IMR-90 (cell line): ENCODE results near the gene RNF144B.

Source experiments
- FOS ChIP-seq: fragments of 150-350 bp; IDR thresholded peaks from 2 replicates; pipeline ENCODE4 v1.6.1; 2016; ENCODE audit warnings: low read depth, low read length
- MAFK ChIP-seq: IDR thresholded peaks from 2 replicates; pipeline ENCODE4 v1.6.1; 2012; ENCODE audit warnings: low read depth, low read length, improper control_type of control experiment
- MAZ ChIP-seq: IDR thresholded peaks from 2 replicates; pipeline ENCODE4 v1.6.1; 2012; ENCODE audit warnings: low read depth, mild to moderate bottlenecking, low read length, improper control_type of control experiment, moderate library complexity, borderline replicate concordance
- MXI1 ChIP-seq: IDR thresholded peaks from 2 replicates; pipeline ENCODE4 v1.6.1; 2012; ENCODE audit warnings: low read depth, mild to moderate bottlenecking, low read length, moderate library complexity, borderline replicate concordance
- NFE2L2 ChIP-seq: fragments of 150-350 bp; IDR thresholded peaks from 2 replicates; pipeline ENCODE4 v1.6.1; 2016; ENCODE audit warnings: low read depth, mild to moderate bottlenecking, low read length
- POLR2A ChIP-seq: IDR thresholded peaks from 2 replicates; pipeline ENCODE4 v1.6.1; 2012; ENCODE audit warnings: mild to moderate bottlenecking, low read depth, low read length
- RAD21 ChIP-seq: IDR thresholded peaks from 2 replicates; pipeline ENCODE4 v1.6.1; 2012; ENCODE audit warnings: low read length, improper control_type of control experiment
- RCOR1 ChIP-seq: IDR thresholded peaks from 2 replicates; pipeline ENCODE4 v1.6.1; 2012; ENCODE audit warnings: mild to moderate bottlenecking, low read length, improper control_type of control experiment; ENCODE audit not compliant: insufficient replicate concordance
- SMC3 ChIP-seq: fragments of 150-350 bp; IDR thresholded peaks from 2 replicates; pipeline ENCODE4 v1.6.1; 2016; ENCODE audit warnings: low read depth, mild to moderate bottlenecking, antibody characterized with exemption, low read length, moderate library complexity
- TF ChIP-seq, protein P1 (sequence below): conservative IDR thresholded peaks from 2 replicates; pipeline ENCODE4 v1.5.1; 2012; ENCODE audit warnings: mild to moderate bottlenecking, low read depth, low read length, improper control_type of control experiment
- TF ChIP-seq, protein P2 (sequence below): fragments of 150-350 bp; IDR thresholded peaks from 2 replicates; pipeline ENCODE4 v1.6.1; 2016; ENCODE audit warnings: low read depth, mild to moderate bottlenecking, low read length, moderate library complexity, borderline replicate concordance
- TF ChIP-seq, protein P3 (sequence below): fragments of 150-350 bp; IDR thresholded peaks from 2 replicates; pipeline ENCODE4 v1.6.1; 2017; ENCODE audit warnings: mild to moderate bottlenecking, antibody characterized with exemption, low read length, low read depth

DNA sequence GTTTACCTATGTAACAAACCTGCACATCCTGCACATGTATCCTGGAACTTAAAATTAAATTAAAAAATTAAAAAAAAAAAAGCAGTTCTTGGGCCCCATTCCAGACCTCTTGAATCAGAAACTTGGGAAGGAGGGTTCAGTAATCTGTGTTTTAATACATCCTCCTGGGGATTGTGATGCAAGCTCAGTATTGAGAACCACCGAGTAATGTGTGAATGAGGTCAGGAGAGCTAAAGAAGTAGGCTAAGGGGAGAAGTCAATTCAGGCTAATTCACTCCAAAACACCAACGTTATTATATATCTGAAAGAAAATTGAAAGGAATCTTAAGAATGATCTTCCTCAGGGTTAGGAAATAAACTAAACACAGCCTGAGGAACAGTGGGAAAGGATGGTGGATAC is 120.4 kb downstream of the RNF144B start:
- no peak for TF ChIP-seq POLR2A
- TF ChIP-seq, protein P1, sequence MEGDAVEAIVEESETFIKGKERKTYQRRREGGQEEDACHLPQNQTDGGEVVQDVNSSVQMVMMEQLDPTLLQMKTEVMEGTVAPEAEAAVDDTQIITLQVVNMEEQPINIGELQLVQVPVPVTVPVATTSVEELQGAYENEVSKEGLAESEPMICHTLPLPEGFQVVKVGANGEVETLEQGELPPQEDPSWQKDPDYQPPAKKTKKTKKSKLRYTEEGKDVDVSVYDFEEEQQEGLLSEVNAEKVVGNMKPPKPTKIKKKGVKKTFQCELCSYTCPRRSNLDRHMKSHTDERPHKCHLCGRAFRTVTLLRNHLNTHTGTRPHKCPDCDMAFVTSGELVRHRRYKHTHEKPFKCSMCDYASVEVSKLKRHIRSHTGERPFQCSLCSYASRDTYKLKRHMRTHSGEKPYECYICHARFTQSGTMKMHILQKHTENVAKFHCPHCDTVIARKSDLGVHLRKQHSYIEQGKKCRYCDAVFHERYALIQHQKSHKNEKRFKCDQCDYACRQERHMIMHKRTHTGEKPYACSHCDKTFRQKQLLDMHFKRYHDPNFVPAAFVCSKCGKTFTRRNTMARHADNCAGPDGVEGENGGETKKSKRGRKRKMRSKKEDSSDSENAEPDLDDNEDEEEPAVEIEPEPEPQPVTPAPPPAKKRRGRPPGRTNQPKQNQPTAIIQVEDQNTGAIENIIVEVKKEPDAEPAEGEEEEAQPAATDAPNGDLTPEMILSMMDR = no peak
- no peak for TF ChIP-seq SMC3
- no peak for TF ChIP-seq MAFK
- TF ChIP-seq FOS = no peak
- no peak for TF ChIP-seq MXI1
- TF ChIP-seq, protein P2, sequence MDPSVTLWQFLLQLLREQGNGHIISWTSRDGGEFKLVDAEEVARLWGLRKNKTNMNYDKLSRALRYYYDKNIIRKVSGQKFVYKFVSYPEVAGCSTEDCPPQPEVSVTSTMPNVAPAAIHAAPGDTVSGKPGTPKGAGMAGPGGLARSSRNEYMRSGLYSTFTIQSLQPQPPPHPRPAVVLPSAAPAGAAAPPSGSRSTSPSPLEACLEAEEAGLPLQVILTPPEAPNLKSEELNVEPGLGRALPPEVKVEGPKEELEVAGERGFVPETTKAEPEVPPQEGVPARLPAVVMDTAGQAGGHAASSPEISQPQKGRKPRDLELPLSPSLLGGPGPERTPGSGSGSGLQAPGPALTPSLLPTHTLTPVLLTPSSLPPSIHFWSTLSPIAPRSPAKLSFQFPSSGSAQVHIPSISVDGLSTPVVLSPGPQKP = no peak
- TF ChIP-seq RAD21 = no peak
- TF ChIP-seq RCOR1 = no peak
- TF ChIP-seq, protein P3, sequence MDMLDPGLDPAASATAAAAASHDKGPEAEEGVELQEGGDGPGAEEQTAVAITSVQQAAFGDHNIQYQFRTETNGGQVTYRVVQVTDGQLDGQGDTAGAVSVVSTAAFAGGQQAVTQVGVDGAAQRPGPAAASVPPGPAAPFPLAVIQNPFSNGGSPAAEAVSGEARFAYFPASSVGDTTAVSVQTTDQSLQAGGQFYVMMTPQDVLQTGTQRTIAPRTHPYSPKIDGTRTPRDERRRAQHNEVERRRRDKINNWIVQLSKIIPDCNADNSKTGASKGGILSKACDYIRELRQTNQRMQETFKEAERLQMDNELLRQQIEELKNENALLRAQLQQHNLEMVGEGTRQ = no peak
- TF ChIP-seq NFE2L2 = no peak
- TF ChIP-seq MAZ = no peak
